Peyer's patch (tissue), 4 donors: Measurements from ENCODE around the gene CLDN18. TPM values are rescaled to one million over a fixed set of nuclear protein-coding genes. Genes with fewer than 3 reads are reported as not detected.

Experiments
- DNase-seq, 3 donors: peaks; one replicate each; pipeline ENCODE4 v3.0.0-alpha.2; 2017 to 2019
- H3K27ac ChIP-seq, 4 donors: fragments of 200-600 bp; sonication (generic); one replicate each; pipeline ENCODE4 v1.5.1; 2016 to 2019
- H3K27me3 ChIP-seq, 2 donors: fragments of 200-600 bp; sonication (generic); one replicate each; pipeline ENCODE4 v1.5.1; 2019
- H3K36me3 ChIP-seq, 3 donors: fragments of 200-600 bp; sonication (generic); one replicate each; pipeline ENCODE4 v1.5.1; 2016 to 2019
- H3K4me1 ChIP-seq, 4 donors: fragments of 200-600 bp; sonication (generic); one replicate each; pipeline ENCODE4 v1.5.1; 2016 to 2019
- H3K4me3 ChIP-seq, 4 donors: fragments of 200-600 bp; sonication (generic); 1 replicate in 3 of 4; 2 replicates in 1 of 4; pipeline ENCODE4 v1.5.1; 2016 to 2019; ENCODE audit warnings: mild to moderate bottlenecking in 1 of 4
- H3K9me3 ChIP-seq, 4 donors: fragments of 200-600 bp; sonication (generic); one replicate each; pipeline ENCODE4 v1.5.1; 2016 to 2019; ENCODE audit warnings: mild to moderate bottlenecking in 1 of 4
- POLR2A ChIP-seq, 2 donors: fragments of 450-650 bp; IDR thresholded peaks; one replicate each; pipeline ENCODE4 v1.5.1; 2017; ENCODE audit warnings: antibody characterized with exemption in 2 of 2, mild to moderate bottlenecking in 2 of 2, moderate library complexity in 2 of 2
- total RNA-seq, 4 donors: library from RNA; depleted of rRNA; stranded (reverse); fragments of >200 nt; gene quantifications; one replicate each; pipeline ENCODE4 v1.1.0, GENCODE V29; 2016
- TF ChIP-seq, protein P1 (sequence below), 6 experiments: fragments of 450-650 bp in 4 of 6; fragments of 200-600 bp in 2 of 6; sonication (generic) in 1 of 6; IDR thresholded peaks; one replicate each; pipeline ENCODE4 v1.5.1; 2017 to 2019; ENCODE audit warnings: antibody characterized with exemption in 6 of 6, mild to moderate bottlenecking in 3 of 6, moderate library complexity in 1 of 6

The CLDN18 gene
- total RNA-seq, 4 donors from 2014 or later, result not detected

DNA sequence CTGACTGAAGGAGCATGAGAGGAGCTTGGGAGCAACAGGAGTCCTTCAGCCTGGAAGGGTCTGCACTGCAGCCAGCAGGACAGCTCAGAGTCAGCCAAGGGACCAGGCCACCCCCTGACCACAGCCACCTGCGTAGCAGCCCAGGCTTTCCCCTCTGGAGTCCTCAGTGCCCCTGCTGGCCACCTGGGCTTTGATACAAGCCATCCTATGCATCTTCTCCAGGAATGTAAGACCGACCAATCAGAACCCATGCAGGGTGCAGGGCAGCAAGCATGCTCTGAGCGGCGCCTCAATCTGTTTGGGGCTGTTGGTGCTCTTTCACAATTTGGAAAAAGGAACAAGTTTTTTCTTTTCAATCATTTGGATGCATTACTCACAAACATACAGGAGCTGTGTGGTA is 53.5 kb downstream of the CLDN18 start:
- no peaks in the 10 kb centered on the region for H3K4me1 ChIP-seq
- H3K36me3 ChIP-seq, result no peaks in the 10 kb centered on the region
- H3K4me3 ChIP-seq, result no peak overlapping the region
- H3K27me3 ChIP-seq, result no peaks in the 10 kb centered on the region
- no peak for DNase-seq
- H3K9me3 ChIP-seq, result no peaks in the 10 kb centered on the region
- TF ChIP-seq, protein P1, sequence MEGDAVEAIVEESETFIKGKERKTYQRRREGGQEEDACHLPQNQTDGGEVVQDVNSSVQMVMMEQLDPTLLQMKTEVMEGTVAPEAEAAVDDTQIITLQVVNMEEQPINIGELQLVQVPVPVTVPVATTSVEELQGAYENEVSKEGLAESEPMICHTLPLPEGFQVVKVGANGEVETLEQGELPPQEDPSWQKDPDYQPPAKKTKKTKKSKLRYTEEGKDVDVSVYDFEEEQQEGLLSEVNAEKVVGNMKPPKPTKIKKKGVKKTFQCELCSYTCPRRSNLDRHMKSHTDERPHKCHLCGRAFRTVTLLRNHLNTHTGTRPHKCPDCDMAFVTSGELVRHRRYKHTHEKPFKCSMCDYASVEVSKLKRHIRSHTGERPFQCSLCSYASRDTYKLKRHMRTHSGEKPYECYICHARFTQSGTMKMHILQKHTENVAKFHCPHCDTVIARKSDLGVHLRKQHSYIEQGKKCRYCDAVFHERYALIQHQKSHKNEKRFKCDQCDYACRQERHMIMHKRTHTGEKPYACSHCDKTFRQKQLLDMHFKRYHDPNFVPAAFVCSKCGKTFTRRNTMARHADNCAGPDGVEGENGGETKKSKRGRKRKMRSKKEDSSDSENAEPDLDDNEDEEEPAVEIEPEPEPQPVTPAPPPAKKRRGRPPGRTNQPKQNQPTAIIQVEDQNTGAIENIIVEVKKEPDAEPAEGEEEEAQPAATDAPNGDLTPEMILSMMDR (IDR thresholded peaks at IDR 0.05), result no peak
- no peak for TF ChIP-seq POLR2A (IDR thresholded peaks at IDR 0.05)
- no peak overlapping the region for H3K27ac ChIP-seq

DNA sequence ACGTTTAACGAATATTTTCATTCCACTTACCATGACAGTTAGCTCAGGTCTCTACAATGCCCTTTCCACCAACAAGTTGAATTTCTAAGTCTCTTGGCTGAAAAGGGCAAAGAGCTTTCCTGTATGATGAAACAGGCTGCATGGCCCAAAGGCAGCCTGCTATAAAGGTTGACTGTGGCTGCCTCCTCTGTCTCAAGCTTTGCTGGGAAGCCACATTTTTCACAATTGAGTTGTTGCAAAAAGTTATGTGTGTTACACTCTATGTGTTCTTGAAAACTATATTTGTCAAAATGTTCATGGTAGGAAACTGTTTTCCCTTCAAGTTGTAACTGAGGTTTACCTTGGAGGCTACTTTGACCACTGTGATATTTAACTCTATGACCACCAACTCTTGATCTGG is 56.0 kb downstream of the CLDN18 start:
- DNase-seq, result no peak
- H3K4me3 ChIP-seq, result no peak overlapping the region
- H3K27me3 ChIP-seq, result no peaks in the 10 kb centered on the region
- no peak overlapping the region for H3K27ac ChIP-seq
- no peaks in the 10 kb centered on the region for H3K4me1 ChIP-seq
- H3K36me3 ChIP-seq, result no peaks in the 10 kb centered on the region
- H3K9me3 ChIP-seq, result no peaks in the 10 kb centered on the region
- TF ChIP-seq, protein P1 (IDR thresholded peaks at IDR 0.05), result no peak
- TF ChIP-seq POLR2A (IDR thresholded peaks at IDR 0.05), result no peak

DNA sequence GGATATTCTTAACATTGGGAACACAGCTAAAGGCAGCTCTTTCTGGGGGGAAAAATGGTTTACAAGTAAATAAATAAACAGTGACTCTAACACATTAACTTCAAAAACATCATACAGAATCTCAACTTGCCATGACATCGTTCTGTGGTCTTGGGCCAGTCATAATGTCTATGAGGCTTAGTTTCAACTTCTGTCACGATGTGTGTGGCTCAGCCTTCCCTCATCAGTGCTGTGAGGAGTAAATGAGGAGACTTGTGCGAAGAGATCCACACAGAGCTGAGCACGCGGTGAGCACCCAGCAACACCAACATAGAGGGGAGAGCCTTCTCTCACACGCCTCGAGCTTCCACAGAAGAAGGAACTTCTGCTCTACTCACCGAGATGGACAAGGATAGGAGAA is 56.4 kb downstream of the CLDN18 start:
- Histone ChIP-seq H3K4me1 (no peaks in the 10 kb centered on the region), H3K36me3 (no peaks in the 10 kb centered on the region), H3K27ac (no peak overlapping the region), H3K27me3 (no peaks in the 10 kb centered on the region), H3K4me3 (no peak overlapping the region), H3K9me3 (no peaks in the 10 kb centered on the region)
- DNase-seq, result no peak
- TF ChIP-seq, protein P1 (IDR thresholded peaks at IDR 0.05), result no peak
- TF ChIP-seq POLR2A (IDR thresholded peaks at IDR 0.05), result no peak

DNA sequence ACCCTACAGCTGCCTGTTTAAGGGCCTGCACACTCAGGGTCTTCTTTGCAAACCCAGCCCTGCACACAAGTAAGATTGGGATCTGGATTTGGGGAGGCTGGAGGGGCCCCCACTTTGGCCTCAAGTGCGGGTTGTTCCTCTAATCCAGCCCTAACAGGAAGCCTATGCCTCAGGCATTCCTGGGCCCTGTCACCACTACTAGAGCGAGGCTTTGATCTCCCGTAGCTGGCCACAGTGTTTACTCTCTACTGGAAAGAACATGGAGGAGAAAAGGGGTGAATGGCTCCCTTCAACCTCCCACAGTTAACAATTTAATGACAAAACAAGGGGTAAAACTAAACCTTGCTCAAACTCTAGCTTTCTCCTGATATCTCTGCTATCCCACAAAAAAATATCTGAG is 57.0 kb downstream of the CLDN18 start:
- no peak for DNase-seq
- no peaks in the 10 kb centered on the region for H3K4me1 ChIP-seq
- no peaks in the 10 kb centered on the region for H3K9me3 ChIP-seq
- H3K36me3 ChIP-seq, result no peaks in the 10 kb centered on the region
- no peak overlapping the region for H3K4me3 ChIP-seq
- TF ChIP-seq, protein P1 (IDR thresholded peaks at IDR 0.05), result no peak
- no peak overlapping the region for H3K27ac ChIP-seq
- no peaks in the 10 kb centered on the region for H3K27me3 ChIP-seq

DNA sequence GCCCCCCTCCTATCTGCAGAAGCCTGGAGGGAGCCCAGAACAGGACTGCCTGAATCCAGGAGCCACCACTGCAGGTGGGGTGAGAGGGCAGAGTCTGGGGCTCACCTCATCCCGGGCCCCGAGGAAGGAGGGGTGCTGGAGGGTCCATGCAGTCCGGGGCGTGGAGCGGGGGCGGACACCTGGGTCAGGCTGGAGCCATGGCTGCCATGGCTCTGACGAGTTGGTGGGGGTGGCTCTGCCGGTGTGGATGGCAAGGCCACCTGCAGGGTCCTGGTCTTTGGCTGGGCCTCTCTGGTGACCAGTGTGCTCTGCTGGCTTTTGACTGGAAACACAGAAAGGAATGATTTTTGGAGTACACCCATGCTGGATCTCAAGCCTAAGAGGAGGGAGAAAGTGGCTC is 58.1 kb downstream of the CLDN18 start:
- no peak overlapping the region for H3K27ac ChIP-seq
- H3K9me3 ChIP-seq, result no peaks in the 10 kb centered on the region
- H3K27me3 ChIP-seq, result no peaks in the 10 kb centered on the region
- H3K4me3 ChIP-seq, result no peak overlapping the region
- no peaks in the 10 kb centered on the region for H3K36me3 ChIP-seq
- H3K4me1 ChIP-seq, result no peaks in the 10 kb centered on the region
- TF ChIP-seq POLR2A (IDR thresholded peaks at IDR 0.05), result no peak
- TF ChIP-seq, protein P1 (IDR thresholded peaks at IDR 0.05), result no peak
- DNase-seq, result no peak

DNA sequence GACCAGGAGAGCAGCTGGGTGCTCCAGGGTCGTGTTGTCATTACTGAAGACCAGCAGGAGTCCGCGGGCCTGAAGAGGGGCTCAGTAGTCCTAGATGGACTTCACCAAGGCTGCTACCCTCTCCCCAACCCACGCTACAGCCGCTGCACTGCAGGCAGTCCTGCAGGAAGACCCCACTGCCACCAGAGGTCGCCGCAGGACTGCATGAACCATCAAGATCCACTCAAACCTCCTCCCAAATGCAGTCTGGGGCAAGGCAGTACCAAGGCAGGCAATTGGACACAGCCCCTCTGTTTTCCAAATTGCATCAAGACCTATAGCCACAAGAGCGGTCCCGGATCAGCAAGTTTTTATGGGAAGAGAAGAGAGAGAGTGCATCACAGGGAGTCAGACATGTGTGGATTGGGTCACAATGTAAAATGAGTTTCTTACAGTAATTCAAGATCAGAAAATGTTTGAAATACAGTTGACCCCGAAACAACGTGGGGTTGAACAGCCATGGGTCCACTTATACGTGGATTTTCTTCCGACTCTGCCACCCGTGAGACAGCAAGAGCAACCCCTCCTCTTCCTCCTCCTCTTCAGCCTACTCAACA is 58.7 kb downstream of the CLDN18 start:
- Histone ChIP-seq H3K27me3 (no peaks in the 10 kb centered on the region), H3K4me3 (no peak overlapping the region), H3K36me3 (no peaks in the 10 kb centered on the region), H3K9me3 (no peaks in the 10 kb centered on the region), H3K4me1 (no peaks in the 10 kb centered on the region), H3K27ac (no peak overlapping the region)
- TF ChIP-seq POLR2A (IDR thresholded peaks at IDR 0.05), result no peak
- TF ChIP-seq, protein P1 (IDR thresholded peaks at IDR 0.05), result peak; percentile 48 to 89 (median 85)
- DNase-seq, result peak; percentile 43 to 81 (median 73)
